ENCODE measurements around the gene ARHGEF7. TPM values are rescaled to one million over a fixed set of nuclear protein-coding genes. Genes with fewer than 3 reads are reported as not detected.
A peak's percentile ranks its signal among the peaks of the same experiment; 100 is the strongest.

The ARHGEF7 gene
- total RNA-seq, 1 donor from 2014 or later: 73.7 TPM

GRCh38 chr13:111280681-111281585, 165.8 kb downstream of the ARHGEF7 start:
- Mint-ChIP-seq H3K4me3 (ENCODE audit: unreplicated experiment) (peak overlapping the region; percentile 4), H3K36me3 (ENCODE audit: low read depth, unreplicated experiment) (peaks cover 17% of the 10 kb centered on the region), H3K27me3 (ENCODE audit: low read depth, unreplicated experiment) (no peaks in the 10 kb centered on the region), H3K4me1 (ENCODE audit: low read depth, unreplicated experiment) (peaks cover 27% of the 10 kb centered on the region), H3K9me3 (ENCODE audit: unreplicated experiment) (no peaks in the 10 kb centered on the region), H3K27ac (ENCODE audit: unreplicated experiment) (peak overlapping the region; percentile 97)
- Histone ChIP-seq H3K79me2 (ENCODE audit: insufficient read depth, low read length) (peaks cover 20% of the 10 kb centered on the region), H3K9ac (ENCODE audit: low read length) (peak overlapping the region; percentile 81), H3K27me3 (ENCODE audit: insufficient read depth, low read length) (no peaks in the 10 kb centered on the region), H2AFZ (ENCODE audit: low read depth, low read length) (no peak overlapping the region), H3K36me3 (ENCODE audit: insufficient read depth, low read length) (peaks cover 24% of the 10 kb centered on the region), H3K9me3 (ENCODE audit: insufficient read depth, low read depth, low read length) (no peaks in the 10 kb centered on the region), H3K27ac (ENCODE audit: low read depth, low read length) (peak overlapping the region; percentile 98), H3K4me2 (ENCODE audit: low read length) (peak overlapping the region; percentile 75), H4K20me1 (ENCODE audit: insufficient read depth, low read length) (no peaks in the 10 kb centered on the region), H3K4me3 (ENCODE audit: insufficient read depth, low read depth, low read length) (peak overlapping the region; percentile 2), H3K4me1 (ENCODE audit: insufficient read depth, low read length) (peaks cover 25% of the 10 kb centered on the region)
- peak; percentile 72 for DNase-seq (ENCODE audit: low read depth)
- FAIRE-seq: peak; percentile 9
- TF ChIP-seq CTCF (IDR thresholded peaks at IDR 0.05; ENCODE audit: insufficient read depth, low read depth, low read length): no peak
- TF ChIP-seq EZH2 (IDR thresholded peaks at IDR 0.05; ENCODE audit: insufficient read depth, low read length): no peak

GRCh38 chr13:111281751-111282311, 166.7 kb downstream of the ARHGEF7 start:
- Histone ChIP-seq H3K36me3 (ENCODE audit: insufficient read depth, low read length) (peaks cover 30% of the 10 kb centered on the region), H3K9ac (ENCODE audit: low read length) (peak overlapping the region; percentile 81), H3K4me2 (ENCODE audit: low read length) (peak overlapping the region; percentile 75), H2AFZ (ENCODE audit: low read depth, low read length) (no peak overlapping the region), H3K27me3 (ENCODE audit: insufficient read depth, low read length) (no peaks in the 10 kb centered on the region), H3K4me1 (ENCODE audit: insufficient read depth, low read length) (peaks cover 25% of the 10 kb centered on the region), H3K9me3 (ENCODE audit: insufficient read depth, low read depth, low read length) (no peaks in the 10 kb centered on the region), H3K4me3 (ENCODE audit: insufficient read depth, low read depth, low read length) (peak overlapping the region; percentile 1), H4K20me1 (ENCODE audit: insufficient read depth, low read length) (peaks cover under 1% of the 10 kb centered on the region), H3K79me2 (ENCODE audit: insufficient read depth, low read length) (peaks cover 22% of the 10 kb centered on the region), H3K27ac (ENCODE audit: low read depth, low read length) (peak overlapping the region; percentile 98)
- Mint-ChIP-seq H3K4me3 (ENCODE audit: unreplicated experiment) (peak overlapping the region; percentile 4), H3K27me3 (ENCODE audit: low read depth, unreplicated experiment) (no peaks in the 10 kb centered on the region), H3K36me3 (ENCODE audit: low read depth, unreplicated experiment) (peaks cover 19% of the 10 kb centered on the region), H3K9me3 (ENCODE audit: unreplicated experiment) (no peaks in the 10 kb centered on the region), H3K27ac (ENCODE audit: unreplicated experiment) (peak overlapping the region; percentile 97), H3K4me1 (ENCODE audit: low read depth, unreplicated experiment) (peaks cover 27% of the 10 kb centered on the region)
- DNase-seq (ENCODE audit: low read depth) (peak; percentile 79), FAIRE-seq (peak; percentile 20)
- TF ChIP-seq CTCF (IDR thresholded peaks at IDR 0.05; ENCODE audit: insufficient read depth, low read depth, low read length) (no peak), EZH2 (IDR thresholded peaks at IDR 0.05; ENCODE audit: insufficient read depth, low read length) (no peak)
